Prostate gland (tissue), 2 donors: ENCODE data around the gene IRF2.

Experiments used
- CTCF ChIP-seq, 4 experiments: fragments of 200-600 bp in 2 of 4; fragments of 450-650 bp in 2 of 4; sonication (generic) in 2 of 4; IDR thresholded peaks; 1 replicate in 3 of 4; 2 replicates in 1 of 4; pipeline ENCODE4 v1.5.1; 2016 to 2019; ENCODE audit warnings: antibody characterized with exemption in 4 of 4, mild to moderate bottlenecking in 2 of 4, moderate library complexity in 2 of 4
- POLR2A ChIP-seq: fragments of 450-650 bp; IDR thresholded peaks from one replicate; pipeline ENCODE4 v1.6.1; 2016; ENCODE audit warnings: antibody characterized with exemption, mild to moderate bottlenecking
- POLR2AphosphoS5 ChIP-seq: sonication (generic); formaldehyde crosslinking; IDR thresholded peaks from one replicate; pipeline ENCODE4 v1.6.1; 2017; ENCODE audit warnings: antibody characterized with exemption

- no peak for TF ChIP-seq POLR2A
- no peak for TF ChIP-seq CTCF (IDR thresholded peaks at IDR 0.05)
- TF ChIP-seq POLR2AphosphoS5, result no peak
Observed at GRCh38 chr4:184447664-184448063, 26.7 kb downstream of the IRF2 start.
